ENCODE results near the gene SH2D1B. TPM values are rescaled to one million over a fixed set of nuclear protein-coding genes. Genes with fewer than 3 reads are reported as not detected.

SH2D1B gene, protein sequence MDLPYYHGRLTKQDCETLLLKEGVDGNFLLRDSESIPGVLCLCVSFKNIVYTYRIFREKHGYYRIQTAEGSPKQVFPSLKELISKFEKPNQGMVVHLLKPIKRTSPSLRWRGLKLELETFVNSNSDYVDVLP
- not detected in 2 replicates for total RNA-seq

DNA sequence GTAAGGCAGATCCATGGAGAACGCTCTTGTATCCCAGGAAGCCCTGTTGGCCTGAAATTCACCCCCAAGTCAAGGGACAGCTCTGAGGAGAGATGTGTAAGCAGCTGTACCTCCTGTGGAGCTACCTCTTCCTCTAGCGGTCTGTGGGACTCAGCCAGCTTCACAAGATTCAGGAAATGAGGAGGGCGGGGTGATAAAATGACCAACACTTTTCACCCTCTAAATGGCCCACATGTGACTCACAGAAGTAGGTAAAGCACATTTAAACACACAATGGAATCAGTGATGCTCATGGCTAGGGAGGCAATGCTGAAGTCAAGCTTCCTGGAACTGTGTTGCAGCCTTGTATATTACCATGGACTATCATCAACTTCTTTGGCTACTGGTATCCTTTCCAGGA lies at the start of gene SH2D1B:
SH2D1B (minus strand) TSS at position 135 of the 400 bp plus-strand sequence; CDS start at position 15, 120 bp downstream.

DNA sequence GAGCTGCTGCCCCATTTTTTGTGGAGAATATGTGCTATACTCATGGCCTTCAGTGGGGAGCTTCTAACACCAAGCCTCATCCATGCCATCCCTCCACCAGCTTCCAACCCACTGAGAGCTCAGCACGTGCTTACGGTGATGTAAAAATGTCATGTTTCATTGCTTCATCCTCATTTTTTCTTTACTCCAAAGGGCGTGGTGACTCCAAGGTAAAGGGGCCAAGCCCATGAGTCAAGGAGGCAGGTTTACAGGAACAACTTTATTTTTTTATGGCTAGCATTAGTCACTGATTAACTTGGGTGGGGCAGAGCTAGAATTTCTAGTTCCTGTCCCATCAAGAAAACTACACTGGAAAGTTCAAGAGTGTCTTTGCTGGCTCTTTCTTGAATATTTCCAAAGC lies 30.6 kb downstream of the SH2D1B start, which contains the start of gene C1orf226:
C1orf226 (plus strand) TSS at position 346 of the 400 bp plus-strand sequence. CDS start 174 bp downstream, outside the sequence.

DNA sequence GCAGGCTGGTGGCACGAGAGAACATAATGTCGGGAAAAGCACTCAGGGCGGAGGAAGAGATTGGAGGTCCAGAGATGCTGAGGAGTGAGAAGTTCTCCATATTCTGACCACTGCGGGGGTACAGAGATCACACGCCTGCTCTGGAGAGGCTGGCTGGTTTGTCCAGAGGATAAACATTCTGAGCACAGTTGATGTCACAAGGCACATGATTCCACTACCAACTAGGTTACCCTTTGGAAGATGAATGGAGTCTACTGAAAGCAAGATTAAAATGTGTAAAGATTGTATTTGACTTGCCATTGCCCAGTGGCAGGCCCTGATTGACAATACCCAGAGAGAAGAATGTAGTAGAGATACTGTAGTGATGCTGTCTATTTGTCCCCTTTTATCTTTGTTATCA lies 35.2 kb downstream of the SH2D1B start, which contains the start of gene SPATA46:
SPATA46 (minus strand) TSS at position 164 of the 400 bp plus-strand sequence; CDS start at position 100, 64 bp downstream.

Other genes starting within 250 kb of the SH2D1B start
- not detected in 2 replicates for gene SPATA46, start 35.3 kb downstream of the SH2D1B start, total RNA-seq
- 8.2 and 11.7 TPM in 2 replicates for gene C1orf226, start 30.4 kb downstream of the SH2D1B start, total RNA-seq
- 28.3 and 51.8 TPM in 2 replicates for gene UHMK1, start 85.7 kb upstream of the SH2D1B start, total RNA-seq
- gene UAP1, start 149.6 kb upstream of the SH2D1B start, total RNA-seq, result 47.5 and 62.4 TPM in 2 replicates
- gene DDR2, start 220.3 kb upstream of the SH2D1B start, total RNA-seq, result 21.5 and 27.5 TPM in 2 replicates

Measured in placental epithelial cell (primary cell).